NK-92 treated with Interleukin-12 subunit alpha and Interleukin-12 subunit beta, amount 100 ng/mL, for 24 hours (cell line): ENCODE measurements around the gene RAB11FIP5.
"Not testable (repeated sequence)": the region's sequence is repeated elsewhere in the genome, so short reads cannot be mapped to it uniquely, and the experiment has no call there.

Source experiments
- DNase-seq: peaks from one replicate; lab custom pipeline; 2025; lab: John Stamatoyannopoulos, UW

Gene RAB11FIP5

DNA sequence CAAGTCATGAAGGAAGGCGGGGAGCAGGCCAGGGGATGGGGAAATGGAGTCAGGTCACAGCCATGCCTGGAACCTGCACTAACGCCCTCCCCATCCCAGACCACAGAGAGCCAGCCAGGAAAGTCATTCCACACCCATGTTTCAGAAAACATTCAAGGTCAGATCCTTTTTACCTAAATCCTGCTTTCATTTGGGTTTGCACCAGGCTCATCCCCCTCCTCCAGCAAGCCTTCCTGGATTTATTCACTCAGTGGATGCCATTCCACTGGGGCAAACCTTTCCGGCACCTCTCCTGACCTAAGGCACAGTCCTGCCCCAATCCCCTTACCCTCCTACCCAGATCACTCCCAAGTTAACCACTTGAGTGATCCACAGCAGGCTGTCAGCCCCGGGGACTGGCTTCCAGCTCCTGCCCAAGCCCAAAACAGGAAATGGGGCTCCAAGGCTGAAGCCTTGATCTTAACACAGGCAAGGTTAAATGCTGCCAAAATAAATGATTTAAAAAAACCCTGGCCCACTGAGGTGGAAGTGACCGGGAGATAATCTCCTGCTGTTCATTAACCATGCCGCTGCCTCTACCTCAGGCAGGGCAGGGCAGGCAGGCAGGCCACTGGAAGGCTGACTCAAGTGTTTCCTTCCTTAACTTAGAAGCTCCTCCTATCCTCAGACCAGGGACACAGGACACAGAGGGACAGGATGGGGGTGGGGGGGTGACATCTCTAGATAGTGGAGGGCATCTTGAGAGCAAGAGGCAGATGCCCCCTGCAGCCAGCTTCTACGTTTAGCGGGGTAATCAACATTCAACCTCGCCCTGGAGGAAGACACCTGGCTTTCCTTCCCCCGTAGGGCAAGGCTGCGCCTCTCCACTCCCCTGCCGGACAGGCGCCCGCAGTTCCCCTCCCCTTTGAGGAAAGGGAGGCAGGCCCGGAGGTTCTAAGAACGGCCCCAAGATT lies 1.4 kb downstream of the RAB11FIP5 start:
- DNase-seq: no peak

DNA sequence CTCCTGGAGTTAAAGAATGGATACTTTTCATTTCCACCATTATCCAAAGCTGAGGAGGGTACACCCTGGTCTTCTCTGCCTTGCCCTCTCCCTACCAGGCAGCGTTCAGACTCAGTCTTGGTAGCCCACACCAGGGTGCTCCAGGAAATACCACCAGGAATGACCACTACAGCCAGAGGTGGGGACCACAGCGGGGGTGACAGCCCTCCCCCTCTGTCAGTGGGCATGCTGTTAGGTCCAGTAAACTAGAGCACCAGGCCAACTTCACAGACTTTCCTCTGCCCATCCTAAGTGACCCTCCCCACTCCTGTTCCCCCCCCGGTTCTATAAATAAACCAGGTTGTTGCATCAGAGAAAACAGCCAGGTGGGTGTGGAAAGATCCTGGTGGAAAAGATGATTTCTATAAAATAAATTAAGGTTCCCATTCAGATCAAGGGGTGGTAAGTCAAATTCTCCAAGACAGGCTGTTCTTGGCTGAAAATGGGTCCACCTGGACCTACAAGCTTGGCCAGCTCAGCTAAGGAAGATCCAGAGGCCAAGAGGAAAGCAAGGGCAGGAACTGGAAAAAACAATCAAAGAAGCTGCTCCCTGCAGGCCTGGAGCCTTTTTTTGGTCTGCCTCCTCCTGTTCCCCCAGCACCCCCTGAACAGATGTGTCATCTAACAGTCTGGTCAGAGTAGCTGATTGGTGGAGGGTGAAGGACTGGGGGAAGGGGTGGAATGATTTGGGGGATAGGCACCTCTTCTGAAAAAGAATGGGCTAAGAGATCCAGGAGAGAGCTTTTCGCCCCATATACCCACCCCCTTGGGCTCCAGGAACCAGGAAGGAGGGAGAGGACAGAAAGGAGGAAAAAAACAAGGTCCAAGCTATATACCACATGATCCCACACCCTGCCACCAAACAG lies 2.3 kb downstream of the RAB11FIP5 start:
- no peak for DNase-seq

DNA sequence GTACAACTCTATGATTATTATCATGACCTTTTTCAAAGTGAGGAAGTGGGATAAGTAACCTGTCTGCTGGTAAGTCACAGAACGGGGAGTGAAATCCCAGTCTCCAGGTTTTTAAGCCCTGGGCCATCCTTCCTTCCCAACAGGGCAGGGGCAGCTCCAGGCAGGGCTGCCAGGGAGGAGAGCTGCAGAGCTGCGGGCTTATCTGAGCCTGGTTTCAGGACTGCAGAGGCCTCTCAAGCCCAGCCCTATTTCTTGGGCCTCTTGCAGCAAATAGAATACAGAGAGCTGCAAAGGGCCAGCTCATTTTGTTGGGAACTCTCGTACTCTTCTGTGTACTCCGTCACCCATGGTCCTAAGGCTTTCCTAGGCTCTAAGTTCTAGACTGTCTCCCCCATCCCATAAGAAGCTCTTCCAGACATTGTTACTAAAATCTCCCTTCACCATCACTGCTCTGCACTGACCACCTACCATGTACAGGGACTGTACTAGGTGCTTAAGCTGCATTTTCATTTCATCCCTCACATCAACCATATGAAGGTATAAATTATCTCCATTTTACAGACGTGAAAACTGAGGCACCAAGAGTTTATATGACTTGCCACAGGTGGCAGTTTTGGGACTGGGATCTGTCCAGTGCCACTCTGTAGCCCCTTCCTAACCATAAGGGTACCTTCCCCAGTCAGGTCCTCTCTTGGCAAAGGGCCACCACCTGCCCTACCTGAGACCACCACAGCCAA lies 3.1 kb downstream of the RAB11FIP5 start:
- no peak for DNase-seq

DNA sequence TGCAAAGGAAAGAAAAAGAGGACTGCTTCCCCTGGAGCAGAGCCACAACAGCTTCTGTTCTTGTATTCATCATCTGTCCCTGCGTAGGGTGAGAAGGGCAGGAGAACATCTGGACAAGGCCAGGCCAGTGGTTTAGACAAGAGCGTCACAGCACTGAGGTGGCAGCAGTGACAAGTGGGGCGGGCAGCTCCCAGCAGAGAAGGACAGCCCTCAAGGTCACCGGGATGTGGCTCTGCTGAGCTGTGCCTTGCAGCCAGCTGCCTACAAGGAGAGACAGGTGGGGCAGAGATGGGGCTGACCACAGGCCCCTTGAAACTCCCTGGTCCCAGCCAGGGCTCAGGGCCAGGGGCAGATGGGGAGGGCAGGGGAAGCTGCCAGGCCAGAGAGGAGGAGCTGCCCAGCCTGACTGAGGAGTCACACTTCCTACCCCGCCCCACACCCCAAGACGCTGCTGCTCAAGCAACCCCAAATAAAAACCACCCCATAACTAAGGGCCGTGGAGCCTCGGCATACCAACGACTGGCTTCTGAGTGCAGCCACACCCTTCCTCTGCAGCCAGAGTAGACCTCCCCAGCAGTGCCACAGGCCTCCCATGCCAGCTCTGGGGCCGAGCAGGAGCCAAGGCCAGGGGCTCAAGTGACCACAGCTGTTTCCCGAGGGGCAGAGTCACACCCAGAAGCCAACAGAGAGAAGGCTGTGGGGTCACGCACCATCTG lies 5.4 kb downstream of the RAB11FIP5 start:
- DNase-seq: no peak

DNA sequence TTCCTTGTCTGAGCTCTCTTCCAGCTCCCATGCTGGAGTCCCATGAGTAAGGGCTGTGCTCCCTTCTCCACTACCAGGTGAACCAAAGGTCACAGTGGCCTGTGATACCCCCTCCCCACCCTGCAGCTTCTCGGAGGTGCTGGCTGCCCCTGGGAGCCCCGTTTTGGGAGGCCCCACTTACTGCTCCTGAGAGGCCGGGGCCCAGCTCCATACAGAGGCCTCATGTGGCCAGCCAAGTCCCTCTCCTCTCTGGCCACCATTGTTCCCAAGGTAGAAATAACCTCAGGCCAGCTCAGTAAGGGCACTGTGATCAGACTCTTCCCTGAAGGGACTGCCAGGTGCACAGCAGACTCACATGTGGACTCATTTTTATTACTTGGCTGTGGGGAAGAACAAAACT lies 6.0 kb downstream of the RAB11FIP5 start:
- no peak for DNase-seq

DNA sequence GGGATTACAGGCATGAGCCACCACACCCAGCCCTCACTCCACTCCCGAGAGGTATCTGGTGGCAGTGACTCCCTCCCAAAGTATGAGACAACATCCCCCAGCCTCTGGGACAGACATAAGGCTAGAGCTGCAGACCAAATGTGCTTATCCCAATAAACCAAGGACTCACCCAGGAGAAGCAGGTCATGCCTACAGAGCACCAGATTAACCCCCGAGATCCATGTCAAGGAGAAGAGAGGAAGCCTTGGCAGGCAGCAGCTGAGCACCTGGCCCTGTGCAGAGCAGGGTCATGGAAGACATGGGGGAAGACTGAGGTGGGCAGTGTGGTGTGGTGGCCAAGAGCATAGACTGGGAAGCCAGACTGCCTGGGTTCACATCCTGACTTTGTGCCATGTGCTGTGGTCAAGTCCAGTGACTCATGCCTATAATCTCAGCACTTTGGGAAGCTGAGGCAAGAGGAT lies 7.2 kb downstream of the RAB11FIP5 start:
- no peak for DNase-seq

DNA sequence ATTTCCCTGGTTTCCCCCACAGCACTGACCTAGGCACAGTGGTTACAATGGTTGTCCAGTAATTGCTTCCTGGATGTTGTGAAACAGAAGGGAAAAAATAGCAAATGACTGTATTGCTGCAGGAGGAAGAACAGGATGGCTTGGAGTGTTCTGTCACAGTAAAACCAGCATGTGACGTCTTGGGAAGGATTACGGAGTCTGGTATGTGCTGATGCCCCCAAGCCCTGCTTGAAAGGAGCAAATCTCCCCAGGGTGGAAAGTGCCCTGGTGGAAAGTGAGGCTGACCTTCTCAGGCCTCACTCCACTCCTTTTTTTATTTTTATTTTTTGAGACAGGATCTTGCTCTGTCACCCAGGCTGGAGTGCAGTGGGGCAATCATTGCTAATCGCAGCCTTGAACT lies 7.8 kb downstream of the RAB11FIP5 start:
- DNase-seq: no peak

- DNase-seq: no peak
These were observed 9.7 kb downstream of the RAB11FIP5 start for GRCh38 chr2:73103018-73103542.

DNA sequence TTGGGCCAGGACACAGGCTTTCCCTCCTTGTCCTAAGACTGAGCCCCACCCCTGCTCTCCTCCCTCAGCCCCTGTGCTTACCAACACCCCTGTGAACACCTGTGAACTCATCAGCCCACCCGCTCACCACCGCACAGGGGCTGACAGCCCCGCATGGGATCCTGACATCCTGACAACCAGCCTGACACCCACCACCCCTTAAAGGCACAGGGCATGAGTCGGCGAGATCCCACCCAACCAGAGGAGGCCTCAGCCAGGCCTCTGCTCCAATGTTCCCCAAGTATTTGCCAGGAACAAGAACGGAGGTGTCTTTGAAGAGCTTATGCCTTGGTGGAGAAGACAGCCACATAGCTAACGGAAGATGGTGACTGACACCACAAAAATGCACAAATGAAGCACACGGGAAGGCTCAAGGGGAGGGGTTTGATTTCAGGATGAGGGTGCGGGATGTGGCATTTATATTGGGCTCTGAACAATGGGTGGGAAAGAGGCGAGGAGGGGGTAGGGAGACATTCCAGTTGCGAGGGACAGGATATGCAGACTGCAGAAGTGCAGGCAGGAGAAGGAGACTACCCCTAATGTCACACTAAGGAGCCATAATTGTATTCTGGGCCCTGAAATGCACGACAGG lies 11.0 kb downstream of the RAB11FIP5 start:
- DNase-seq: no peak

GRCh38 chr2:73100956-73101355 lies 11.8 kb downstream of the RAB11FIP5 start:
- no peak for DNase-seq

- DNase-seq: no peak
These were observed 13.3 kb downstream of the RAB11FIP5 start for GRCh38 chr2:73099486-73099885.

DNA sequence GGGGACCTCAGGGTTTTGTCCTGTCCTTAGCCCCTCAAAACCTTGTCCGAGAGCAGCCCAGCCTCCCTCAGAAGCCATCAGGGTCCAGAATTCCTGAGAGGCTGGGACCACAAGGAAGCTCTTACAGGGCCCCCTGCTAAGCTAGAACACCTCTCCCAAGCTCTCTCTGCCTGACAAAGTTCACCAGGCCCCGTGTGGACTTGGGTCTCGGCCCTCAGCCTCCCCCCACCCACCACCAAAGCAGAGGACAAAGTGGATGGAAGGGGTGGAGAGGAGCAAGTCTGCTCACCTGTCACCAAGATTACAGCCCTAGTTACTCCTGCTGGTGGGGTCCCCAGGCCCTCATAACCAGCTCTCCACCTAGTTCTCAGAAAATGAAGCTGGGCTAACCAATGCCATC lies 16.8 kb downstream of the RAB11FIP5 start:
- DNase-seq: no peak

DNA sequence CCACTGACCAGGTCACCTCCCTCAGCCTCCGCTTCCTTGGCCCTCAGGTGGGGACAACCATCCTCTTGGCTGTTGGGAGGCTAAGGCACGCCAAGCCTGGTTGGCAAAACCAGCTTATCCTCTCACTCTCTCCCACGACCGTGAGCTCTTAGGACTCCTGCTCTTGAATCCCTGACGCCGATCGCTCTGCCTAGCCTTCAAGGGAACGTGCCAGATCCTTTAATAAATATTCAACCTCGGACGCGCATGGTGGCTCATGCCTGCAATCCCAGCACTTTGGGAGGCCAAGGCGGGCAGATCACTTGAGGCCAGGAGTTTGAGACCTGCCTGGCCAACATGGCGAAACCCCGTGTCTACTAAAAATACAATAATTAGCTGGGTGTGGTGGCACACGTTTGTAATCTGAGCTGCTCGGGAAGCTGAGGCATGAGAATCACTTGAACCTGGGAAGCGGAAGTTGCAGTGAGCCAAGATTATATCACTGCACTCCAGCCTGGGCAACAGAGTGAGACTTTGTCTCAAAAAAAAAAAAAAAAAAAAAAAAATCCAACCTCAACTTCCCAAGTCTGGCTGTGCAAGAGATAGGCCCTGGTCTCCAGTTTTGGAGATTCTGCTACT lies 19.0 kb downstream of the RAB11FIP5 start:
- not testable (repeated sequence) for DNase-seq

- no peak for DNase-seq
These were observed 20.5 kb downstream of the RAB11FIP5 start for GRCh38 chr2:73092146-73092783.

DNA sequence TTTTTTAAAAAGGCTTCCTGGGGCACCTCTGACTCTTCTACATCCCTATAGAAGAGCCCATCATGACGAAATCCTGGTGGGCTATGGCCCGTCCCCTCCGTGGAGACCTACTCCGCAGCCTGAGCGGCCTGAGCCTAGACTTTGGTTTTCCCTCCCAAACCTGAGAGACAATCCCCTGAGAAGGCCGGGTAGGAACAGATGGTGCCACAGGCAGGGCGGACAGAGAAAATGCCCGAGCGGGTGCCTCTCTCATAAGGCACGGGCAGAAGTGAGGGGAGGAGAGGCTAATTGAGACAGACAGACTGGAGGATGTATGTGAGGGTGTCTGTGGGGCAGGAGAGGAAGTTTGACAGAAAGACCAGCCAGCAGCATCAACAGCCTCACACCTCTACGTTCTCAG lies 21.1 kb downstream of the RAB11FIP5 start:
- DNase-seq: no peak

GRCh38 chr2:73091164-73091563 lies 21.6 kb downstream of the RAB11FIP5 start:
- DNase-seq: no peak

- DNase-seq: no peak
These were observed 23.3 kb downstream of the RAB11FIP5 start for GRCh38 chr2:73089270-73090030.

DNA sequence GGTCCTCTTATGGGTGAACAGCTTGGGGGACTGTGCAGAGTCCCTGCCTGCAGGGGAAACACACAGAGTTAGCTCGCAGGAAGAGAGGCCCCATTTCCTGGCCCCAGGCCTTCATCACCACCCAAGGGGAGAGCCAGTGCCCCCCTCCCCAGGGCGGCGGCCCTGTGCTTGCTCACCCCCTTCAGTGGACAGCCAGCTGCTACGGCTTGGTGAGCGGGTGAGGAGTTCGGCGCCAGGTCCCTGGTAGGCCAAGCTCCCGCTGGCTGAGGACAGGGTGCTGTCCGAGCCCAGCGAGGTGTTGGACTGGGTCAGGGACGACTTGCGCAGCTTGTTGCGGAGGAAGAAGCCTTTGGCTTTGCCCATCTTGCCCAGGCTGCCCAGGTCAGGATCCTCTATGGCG lies 24.0 kb downstream of the RAB11FIP5 start:
- no peak for DNase-seq

DNA sequence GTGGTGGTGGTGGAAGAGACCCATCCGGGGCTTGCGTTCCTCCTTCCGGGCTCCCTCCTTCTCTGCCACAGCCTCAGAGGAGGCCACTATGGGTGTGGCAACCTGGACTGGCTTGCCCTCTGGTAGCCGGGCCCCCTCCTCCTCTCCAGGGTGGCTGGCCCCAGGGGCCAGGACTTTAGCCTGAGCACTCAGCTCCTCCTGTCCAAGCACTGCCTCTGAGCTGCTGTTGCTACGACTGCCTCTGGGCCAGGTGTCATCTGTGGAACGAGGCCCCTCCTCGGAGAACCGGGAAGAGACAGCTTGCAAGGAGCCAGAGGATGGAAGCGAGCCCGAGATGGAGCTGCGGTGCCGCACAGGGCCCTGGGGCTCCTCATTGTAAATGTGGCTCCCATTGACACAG lies 24.5 kb downstream of the RAB11FIP5 start:
- DNase-seq: no peak
